KMS-11 (cell line): Measurements from ENCODE around the gene SPRED3.
"Not testable (repeated sequence)": the region's sequence is repeated elsewhere in the genome, so short reads cannot be mapped to it uniquely, and the experiment has no call there.

ENCODE experiments used
- H2AFZ ChIP-seq: fragments of 200-600 bp; sonication (generic); 2 replicates; pipeline ENCODE4 v1.6.1; 2016; ENCODE audit warnings: antibody characterized with exemption, mixed run types, low read depth
- H3K27ac ChIP-seq: fragments of 200-600 bp; sonication (generic); 2 replicates; pipeline ENCODE4 v1.6.1; 2016; ENCODE audit warnings: mild to moderate bottlenecking, mixed run types
- H3K27me3 ChIP-seq: fragments of 200-600 bp; sonication (generic); 2 replicates; pipeline ENCODE4 v1.6.1; 2017; ENCODE audit warnings: mild to moderate bottlenecking, low read depth, mixed run types, moderate library complexity; ENCODE audit not compliant: insufficient read depth
- H3K36me3 ChIP-seq: fragments of 200-600 bp; sonication (generic); 2 replicates; pipeline ENCODE4 v1.6.1; 2017; ENCODE audit warnings: mild to moderate bottlenecking, mixed run types; ENCODE audit not compliant: insufficient read depth
- H3K4me1 ChIP-seq: fragments of 200-600 bp; sonication (generic); 2 replicates; pipeline ENCODE4 v1.6.1; 2016; ENCODE audit warnings: mild to moderate bottlenecking, low read depth, mixed run types; ENCODE audit not compliant: poor library complexity, severe bottlenecking
- H3K4me2 ChIP-seq: fragments of 200-600 bp; sonication (generic); 2 replicates; pipeline ENCODE4 v1.7.0; 2016; ENCODE audit warnings: mild to moderate bottlenecking, mixed run types
- H3K4me3 ChIP-seq: fragments of 200-600 bp; sonication (generic); IDR thresholded peaks from 2 replicates; pipeline ENCODE4 v1.6.1; 2017; ENCODE audit warnings: low read depth, low read length, mixed read lengths; ENCODE audit not compliant: insufficient read depth
- H3K79me2 ChIP-seq: fragments of 200-600 bp; sonication (generic); 2 replicates; pipeline ENCODE4 v1.6.1; 2016; ENCODE audit warnings: low read depth, mixed run types; ENCODE audit not compliant: insufficient read depth
- H3K9ac ChIP-seq: fragments of 200-600 bp; sonication (generic); 2 replicates; pipeline ENCODE4 v1.6.1; 2016; ENCODE audit warnings: mild to moderate bottlenecking, mixed run types
- H4K20me1 ChIP-seq: fragments of 200-600 bp; sonication (generic); 2 replicates; pipeline ENCODE4 v1.6.1; 2016; ENCODE audit warnings: mild to moderate bottlenecking, mixed run types; ENCODE audit not compliant: insufficient read depth
- TF ChIP-seq, protein P1 (sequence below): fragments of 200-600 bp; sonication (generic); conservative IDR thresholded peaks from 2 replicates; pipeline ENCODE4 v1.6.1; 2017; ENCODE audit warnings: low read depth, mild to moderate bottlenecking, antibody characterized with exemption, low read length, moderate library complexity, mixed read lengths

The SPRED3 gene

GRCh38 chr19:38362076-38362945, 26.2 kb upstream of the SPRED3 start:
- no peak overlapping the region for H3K9ac ChIP-seq
- H2AFZ ChIP-seq = no peak overlapping the region
- H3K27ac ChIP-seq = no peak overlapping the region
- no peaks in the 10 kb centered on the region for H3K79me2 ChIP-seq
- H3K4me1 ChIP-seq = no peaks in the 10 kb centered on the region
- TF ChIP-seq, protein P1, sequence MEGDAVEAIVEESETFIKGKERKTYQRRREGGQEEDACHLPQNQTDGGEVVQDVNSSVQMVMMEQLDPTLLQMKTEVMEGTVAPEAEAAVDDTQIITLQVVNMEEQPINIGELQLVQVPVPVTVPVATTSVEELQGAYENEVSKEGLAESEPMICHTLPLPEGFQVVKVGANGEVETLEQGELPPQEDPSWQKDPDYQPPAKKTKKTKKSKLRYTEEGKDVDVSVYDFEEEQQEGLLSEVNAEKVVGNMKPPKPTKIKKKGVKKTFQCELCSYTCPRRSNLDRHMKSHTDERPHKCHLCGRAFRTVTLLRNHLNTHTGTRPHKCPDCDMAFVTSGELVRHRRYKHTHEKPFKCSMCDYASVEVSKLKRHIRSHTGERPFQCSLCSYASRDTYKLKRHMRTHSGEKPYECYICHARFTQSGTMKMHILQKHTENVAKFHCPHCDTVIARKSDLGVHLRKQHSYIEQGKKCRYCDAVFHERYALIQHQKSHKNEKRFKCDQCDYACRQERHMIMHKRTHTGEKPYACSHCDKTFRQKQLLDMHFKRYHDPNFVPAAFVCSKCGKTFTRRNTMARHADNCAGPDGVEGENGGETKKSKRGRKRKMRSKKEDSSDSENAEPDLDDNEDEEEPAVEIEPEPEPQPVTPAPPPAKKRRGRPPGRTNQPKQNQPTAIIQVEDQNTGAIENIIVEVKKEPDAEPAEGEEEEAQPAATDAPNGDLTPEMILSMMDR = no peak
- H3K4me2 ChIP-seq = no peak overlapping the region
- H3K27me3 ChIP-seq = peaks cover 28% of the 10 kb centered on the region
- no peaks in the 10 kb centered on the region for H4K20me1 ChIP-seq
- H3K36me3 ChIP-seq = no peaks in the 10 kb centered on the region
- H3K4me3 ChIP-seq = no peak overlapping the region

DNA sequence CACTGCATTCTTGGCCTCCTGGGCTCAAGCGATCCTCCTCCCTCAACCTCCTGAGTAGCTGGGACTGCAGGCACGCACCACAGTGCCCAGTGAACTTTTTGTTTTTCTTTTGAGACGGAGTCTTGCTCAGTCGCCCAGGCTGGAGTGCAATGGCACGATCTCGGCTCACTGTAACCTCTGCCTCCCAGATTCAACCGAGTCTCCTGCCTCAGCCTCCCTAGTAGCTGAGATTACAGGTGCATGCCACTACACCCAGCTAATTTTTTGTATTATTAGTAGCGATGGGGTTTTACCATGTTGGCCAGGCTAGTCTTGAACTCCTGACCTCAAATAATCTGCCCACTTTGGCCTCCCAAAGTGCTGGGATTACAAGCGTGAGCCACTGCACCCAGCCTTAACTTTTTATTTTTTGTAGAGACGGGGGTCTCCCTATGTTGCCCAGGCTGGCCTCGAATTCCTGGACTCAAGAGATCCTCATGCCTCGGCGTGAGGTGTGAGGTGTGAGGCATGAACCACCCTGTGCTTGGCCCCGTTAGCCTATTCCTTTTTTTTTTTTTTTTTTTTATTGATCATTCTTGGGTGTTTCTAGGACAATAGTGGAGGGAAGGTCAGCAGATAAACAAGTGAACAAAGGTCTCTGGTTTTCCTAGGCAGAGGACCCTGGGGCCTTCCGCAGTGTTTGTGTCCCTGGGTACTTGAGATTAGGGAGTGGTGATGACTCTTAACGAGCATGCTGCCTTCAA, 25.4 kb upstream of the SPRED3 start:
- H2AFZ ChIP-seq, H3K4me1 ChIP-seq, H3K36me3 ChIP-seq, H3K79me2 ChIP-seq, H3K4me3 ChIP-seq, H4K20me1 ChIP-seq, H3K4me2 ChIP-seq, H3K9ac ChIP-seq, H3K27ac ChIP-seq: not testable (repeated sequence)
- peaks cover 31% of the 10 kb centered on the region for H3K27me3 ChIP-seq

DNA sequence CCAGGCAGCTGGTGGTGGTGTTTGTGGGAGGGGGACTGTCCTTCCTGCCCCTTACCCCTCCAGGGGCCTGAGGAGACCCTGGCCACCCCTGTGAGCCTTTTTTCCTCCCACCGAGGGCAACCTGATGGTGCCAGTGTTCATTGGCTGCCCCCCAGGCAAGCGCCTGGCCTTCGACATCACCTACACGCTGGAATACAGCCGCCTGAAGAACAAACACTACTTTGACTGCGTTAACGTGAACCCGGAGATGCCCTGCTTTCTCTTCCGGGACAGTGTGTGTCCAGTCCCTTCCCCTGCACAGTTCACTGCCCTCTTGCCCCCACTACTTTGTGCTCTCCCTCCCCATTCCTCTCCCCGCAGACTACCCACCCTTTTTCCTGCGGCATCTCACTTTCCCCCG, 21.5 kb upstream of the SPRED3 start:
- H3K4me1 ChIP-seq = no peaks in the 10 kb centered on the region
- no peaks in the 10 kb centered on the region for H4K20me1 ChIP-seq
- H3K79me2 ChIP-seq = no peaks in the 10 kb centered on the region
- H2AFZ ChIP-seq = no peak overlapping the region
- H3K27ac ChIP-seq = no peak overlapping the region
- no peak overlapping the region for H3K9ac ChIP-seq
- H3K36me3 ChIP-seq = no peaks in the 10 kb centered on the region
- H3K4me2 ChIP-seq = no peak overlapping the region
- H3K27me3 ChIP-seq = peaks cover 27% of the 10 kb centered on the region
- no peak overlapping the region for H3K4me3 ChIP-seq
- TF ChIP-seq, protein P1 = no peak

- Histone ChIP-seq H3K4me1 (peaks cover 6% of the 10 kb centered on the region), H3K79me2 (0 out of 2 replicates have a peak, but pooled peaks cover under 1% of the 10 kb centered on the region), H2AFZ (no peak overlapping the region), H3K9ac (no peak overlapping the region), H4K20me1 (no peaks in the 10 kb centered on the region), H3K4me2 (no peak overlapping the region), H3K27ac (no peak overlapping the region), H3K36me3 (no peaks in the 10 kb centered on the region), H3K27me3 (peaks cover 25% of the 10 kb centered on the region), H3K4me3 (no peak overlapping the region)
- TF ChIP-seq, protein P1 = no peak
These were observed 18.9 kb upstream of the SPRED3 start for GRCh38 chr19:38369584-38369983.
